Subcutaneous adipose tissue (tissue), 4 donors: ENCODE results near the gene HMGCS2. TPM values are rescaled to one million over a fixed set of nuclear protein-coding genes. Genes with fewer than 3 reads are reported as not detected.

Experiments used
- total RNA-seq, 4 donors: library from RNA; depleted of rRNA; stranded (reverse); fragments of >200 nt; gene quantifications; one replicate each; pipeline ENCODE4 v1.1.0, GENCODE V29; 2016
- TF ChIP-seq, protein P1 (sequence below): fragments of 450-650 bp; IDR thresholded peaks from one replicate; pipeline ENCODE4 v1.5.1; 2016; ENCODE audit warnings: low read depth, mild to moderate bottlenecking, control low read depth, antibody characterized with exemption, moderate library complexity

The HMGCS2 gene
- total RNA-seq, 4 donors from 2014 or later: 0.34 to 0.49 TPM; not detected in 2

GRCh38 chr1:119771016-119771415, 2.3 kb upstream of the HMGCS2 start:
- TF ChIP-seq, protein P1, sequence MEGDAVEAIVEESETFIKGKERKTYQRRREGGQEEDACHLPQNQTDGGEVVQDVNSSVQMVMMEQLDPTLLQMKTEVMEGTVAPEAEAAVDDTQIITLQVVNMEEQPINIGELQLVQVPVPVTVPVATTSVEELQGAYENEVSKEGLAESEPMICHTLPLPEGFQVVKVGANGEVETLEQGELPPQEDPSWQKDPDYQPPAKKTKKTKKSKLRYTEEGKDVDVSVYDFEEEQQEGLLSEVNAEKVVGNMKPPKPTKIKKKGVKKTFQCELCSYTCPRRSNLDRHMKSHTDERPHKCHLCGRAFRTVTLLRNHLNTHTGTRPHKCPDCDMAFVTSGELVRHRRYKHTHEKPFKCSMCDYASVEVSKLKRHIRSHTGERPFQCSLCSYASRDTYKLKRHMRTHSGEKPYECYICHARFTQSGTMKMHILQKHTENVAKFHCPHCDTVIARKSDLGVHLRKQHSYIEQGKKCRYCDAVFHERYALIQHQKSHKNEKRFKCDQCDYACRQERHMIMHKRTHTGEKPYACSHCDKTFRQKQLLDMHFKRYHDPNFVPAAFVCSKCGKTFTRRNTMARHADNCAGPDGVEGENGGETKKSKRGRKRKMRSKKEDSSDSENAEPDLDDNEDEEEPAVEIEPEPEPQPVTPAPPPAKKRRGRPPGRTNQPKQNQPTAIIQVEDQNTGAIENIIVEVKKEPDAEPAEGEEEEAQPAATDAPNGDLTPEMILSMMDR: no peak

DNA sequence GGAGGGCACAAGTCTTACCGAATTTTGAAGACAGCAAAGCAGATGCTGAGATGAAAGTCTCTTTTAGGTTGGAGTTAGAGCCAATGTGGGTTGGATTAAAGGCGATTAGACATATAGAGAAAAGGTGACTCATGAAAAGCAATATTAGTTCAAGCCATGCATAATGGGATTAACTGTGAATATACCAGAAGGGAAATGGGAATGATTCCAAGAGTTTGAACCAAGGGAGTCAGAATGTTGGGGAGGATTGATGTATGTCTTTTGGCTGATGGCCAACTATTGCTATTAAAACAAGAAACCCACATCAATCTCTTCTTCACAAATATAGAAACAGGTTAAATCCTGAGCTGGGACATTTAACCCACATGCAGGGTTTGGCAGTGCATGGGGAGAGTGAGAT, 1.2 kb downstream of the HMGCS2 start:
- TF ChIP-seq, protein P1: no peak

- TF ChIP-seq, protein P1: no peak
Measured at GRCh38 chr1:119766374-119766794, 2.3 kb downstream of the HMGCS2 start.

GRCh38 chr1:119764220-119764619, 4.5 kb downstream of the HMGCS2 start:
- TF ChIP-seq, protein P1: no peak

- TF ChIP-seq, protein P1: no peak
Measured at GRCh38 chr1:119762953-119763352, 5.8 kb downstream of the HMGCS2 start.

- TF ChIP-seq, protein P1: no peak
Measured at GRCh38 chr1:119762409-119762808, 6.3 kb downstream of the HMGCS2 start.

- TF ChIP-seq, protein P1: no peak
Measured at GRCh38 chr1:119758584-119758983, 10.1 kb downstream of the HMGCS2 start.
